Measurements from ENCODE around the gene FGD2.

GRCh38 chr6:37038292-37039198, 33.1 kb downstream of the FGD2 start:
- no peak for TF ChIP-seq TAF1 (IDR thresholded peaks at IDR 0.05; ENCODE audit: borderline replicate concordance, low read depth, low read length)
- no peak for TF ChIP-seq POLR2A (IDR thresholded peaks at IDR 0.05; ENCODE audit: low read depth, low read length)
- TF ChIP-seq POLR2AphosphoS5 (IDR thresholded peaks at IDR 0.05; ENCODE audit: low read depth, low read length) = no peak
